Gastrocnemius medialis (tissue), 4 donors: ENCODE measurements around the gene SLC28A2.

Source experiments
- POLR2A ChIP-seq, 2 donors: fragments of 450-650 bp; IDR thresholded peaks; one replicate each; pipeline ENCODE4 v1.6.1; 2017; ENCODE audit warnings: antibody characterized with exemption in 2 of 2, mild to moderate bottlenecking in 2 of 2, moderate library complexity in 2 of 2
- TF ChIP-seq, protein P1 (sequence below), 5 experiments: fragments of 450-650 bp in 3 of 5; fragments of 200-600 bp in 2 of 5; sonication (generic) in 2 of 5; IDR thresholded peaks in 4 of 5; conservative IDR thresholded peaks in 1 of 5; 1 replicate in 4 of 5; 2 replicates in 1 of 5; pipeline ENCODE4 v1.5.1; 2016 to 2019; ENCODE audit warnings: antibody characterized with exemption in 5 of 5, mild to moderate bottlenecking in 3 of 5, moderate library complexity in 3 of 5

DNA sequence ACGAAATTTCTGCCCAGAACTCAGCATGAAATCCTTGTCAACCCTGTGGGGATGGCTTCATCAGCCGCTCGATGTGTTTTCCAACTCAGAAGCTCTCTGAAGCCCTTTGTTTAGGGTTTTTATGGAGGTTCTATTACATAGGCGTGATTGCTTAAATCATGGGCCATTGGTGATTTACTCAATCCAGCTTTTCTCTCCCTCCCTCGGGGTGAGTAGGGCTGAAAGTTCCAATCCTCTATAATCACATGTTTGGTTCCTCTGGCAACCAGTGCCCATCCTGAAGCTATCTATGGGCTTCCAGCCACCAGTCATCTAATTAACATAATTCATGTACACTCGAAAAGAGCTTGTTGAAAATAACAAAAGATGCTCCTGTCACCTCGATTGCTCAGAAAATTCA is 74.7 kb downstream of the SLC28A2 start:
- no peak for TF ChIP-seq POLR2A (IDR thresholded peaks at IDR 0.05)
- TF ChIP-seq, protein P1, sequence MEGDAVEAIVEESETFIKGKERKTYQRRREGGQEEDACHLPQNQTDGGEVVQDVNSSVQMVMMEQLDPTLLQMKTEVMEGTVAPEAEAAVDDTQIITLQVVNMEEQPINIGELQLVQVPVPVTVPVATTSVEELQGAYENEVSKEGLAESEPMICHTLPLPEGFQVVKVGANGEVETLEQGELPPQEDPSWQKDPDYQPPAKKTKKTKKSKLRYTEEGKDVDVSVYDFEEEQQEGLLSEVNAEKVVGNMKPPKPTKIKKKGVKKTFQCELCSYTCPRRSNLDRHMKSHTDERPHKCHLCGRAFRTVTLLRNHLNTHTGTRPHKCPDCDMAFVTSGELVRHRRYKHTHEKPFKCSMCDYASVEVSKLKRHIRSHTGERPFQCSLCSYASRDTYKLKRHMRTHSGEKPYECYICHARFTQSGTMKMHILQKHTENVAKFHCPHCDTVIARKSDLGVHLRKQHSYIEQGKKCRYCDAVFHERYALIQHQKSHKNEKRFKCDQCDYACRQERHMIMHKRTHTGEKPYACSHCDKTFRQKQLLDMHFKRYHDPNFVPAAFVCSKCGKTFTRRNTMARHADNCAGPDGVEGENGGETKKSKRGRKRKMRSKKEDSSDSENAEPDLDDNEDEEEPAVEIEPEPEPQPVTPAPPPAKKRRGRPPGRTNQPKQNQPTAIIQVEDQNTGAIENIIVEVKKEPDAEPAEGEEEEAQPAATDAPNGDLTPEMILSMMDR (IDR thresholded peaks at IDR 0.05 in 4 of 5, conservative IDR thresholded peaks at IDR 0.05 in 1 of 5) = no peak
